Tracheal epithelial cell (primary cell): Measurements from ENCODE around the gene KITLG. TPM values are rescaled to one million over a fixed set of nuclear protein-coding genes. Genes with fewer than 3 reads are reported as not detected.

Experiments
- total RNA-seq: library from RNA; depleted of rRNA; stranded (reverse); fragments of >200 nt; gene quantifications from 2 replicates; pipeline ENCODE4 v1.2.1, GENCODE V29; 2014

The KITLG gene
- 11.8 and 30.9 TPM in 2 replicates for total RNA-seq

GRCh38 chr12:88580051-88580871, at the start of gene KITLG:
Gene KITLG (minus strand): TSS chr12:88580471. CDS start chr12:88580278, 193 bp downstream.

